A549 (cell line): ENCODE results near the gene MDGA2. TPM values are rescaled to one million over a fixed set of nuclear protein-coding genes. Genes with fewer than 3 reads are reported as not detected.

ENCODE experiments used
- ATAC-seq, 2 experiments: fragments of 200-7000 bp in 1 of 2; fragments of >200 bp in 1 of 2; cut with Nextera tagmentation in 1 of 2; cut with Tn5 transposase in 1 of 2; 3 replicates each; pipeline versions ENCODE4 v1.8.0 to v1.9.1; 2018 to 2020; ENCODE audit warnings: mild to moderate bottlenecking in 1 of 2, moderate library complexity in 1 of 2
- CTCF ChIA-PET: fragments of 300-600 bp; sonication (Branson Sonifier 250); formaldehyde crosslinking; extraction: SDS; loops from one replicate; lab custom pipeline; 2021; ENCODE audit warnings: antibody characterized with exemption, inconsistent platforms; lab: Yijun Ruan, JAX
- POLR2A ChIA-PET: fragments of 350-600 bp; formaldehyde crosslinking; extraction: SDS; loops from one replicate; lab custom pipeline; 2021; ENCODE audit warnings: antibody characterized with exemption, inconsistent platforms; lab: Yijun Ruan, JAX
- DNase-seq, 2 experiments: peaks; one replicate each; pipeline versions ENCODE4 v3.0.0 to v3.0.0-alpha.2; 2011 to 2016; ENCODE audit warnings: low read depth in 1 of 2, low spot score in 1 of 2
- FAIRE-seq: peaks from 2 replicates; lab custom pipeline; 2011; peaks lifted over from hg19 to GRCh38; lab: Jason Lieb, UNC
- H3K27ac ChIP-seq, 2 experiments: fragments of >200 bp; sonication (Bioruptor Twin); formaldehyde crosslinking; 3 replicates each; pipeline ENCODE4 v1.5.1; 2016 to 2017
- H3K4me1 ChIP-seq: fragments of >200 bp; sonication (Bioruptor Twin); formaldehyde crosslinking; 3 replicates; pipeline ENCODE4 v1.6.1; 2016
- H3K4me2 ChIP-seq: fragments of >200 bp; sonication (Bioruptor Twin); formaldehyde crosslinking; 3 replicates; pipeline ENCODE4 v1.6.1; 2016
- H3K4me3 ChIP-seq: fragments of >200 bp; sonication (Bioruptor Twin); formaldehyde crosslinking; 3 replicates; pipeline ENCODE4 v1.5.1; 2016
- H3K9me3 ChIP-seq: fragments of >200 bp; sonication (Bioruptor Twin); formaldehyde crosslinking; 3 replicates; pipeline ENCODE4 v1.6.1; 2016
- CBX2 ChIP-seq: fragments of 200-600 bp; sonication (generic); IDR thresholded peaks from 2 replicates; pipeline ENCODE4 v1.6.1; 2016; ENCODE audit warnings: low read depth, mild to moderate bottlenecking, borderline replicate concordance
- CBX8 ChIP-seq: fragments of 200-600 bp; sonication (generic); IDR thresholded peaks from 2 replicates; pipeline ENCODE4 v1.6.1; 2016
- EHF ChIP-seq: fragments of 250-450 bp; sonication (Bioruptor Pico); IDR thresholded peaks from 2 replicates; pipeline ENCODE4 v1.5.0; 2020; ENCODE audit warnings: mild to moderate bottlenecking
- ESRRA ChIP-seq: fragments of 150-350 bp; IDR thresholded peaks from 2 replicates; pipeline ENCODE4 v1.6.1; 2014; ENCODE audit warnings: mild to moderate bottlenecking, low read length, borderline replicate concordance
- FOSL2 ChIP-seq, 2 experiments: fragments of 450-650 bp in 1 of 2; fragments of >200 bp in 1 of 2; sonication (Bioruptor Twin) in 1 of 2; formaldehyde crosslinking; IDR thresholded peaks; 2 replicates each; pipeline versions ENCODE4 v1.5.0 to v1.6.1; 2016 to 2020; ENCODE audit warnings: mild to moderate bottlenecking in 1 of 2, moderate library complexity in 1 of 2
- FOXS1 ChIP-seq: fragments of 250-450 bp; sonication (Bioruptor Pico); IDR thresholded peaks from 2 replicates; pipeline ENCODE4 v1.5.0; 2020; ENCODE audit warnings: mild to moderate bottlenecking, moderate library complexity
- GATA3 ChIP-seq: IDR thresholded peaks from 2 replicates; pipeline ENCODE4 v1.6.1; 2012; ENCODE audit warnings: borderline replicate concordance
- HDAC2 ChIP-seq: fragments of 200-600 bp; sonication (generic); IDR thresholded peaks from 2 replicates; pipeline ENCODE4 v1.6.1; 2016
- HES2 ChIP-seq: fragments of >200 bp; sonication (Bioruptor Twin); formaldehyde crosslinking; IDR thresholded peaks from 2 replicates; pipeline ENCODE4 v1.6.1; 2016
- HEYL ChIP-seq: fragments of 250-450 bp; sonication (Bioruptor Pico); IDR thresholded peaks from 2 replicates; pipeline ENCODE4 v1.8.0; 2021; ENCODE audit warnings: mild to moderate bottlenecking, moderate library complexity
- HOXB13 ChIP-seq: fragments of 250-450 bp; sonication (Bioruptor Pico); IDR thresholded peaks from 2 replicates; pipeline ENCODE4 v1.5.0; 2020; ENCODE audit warnings: low read depth, mild to moderate bottlenecking, moderate library complexity
- HOXB5 ChIP-seq: fragments of 250-450 bp; sonication (Bioruptor Pico); IDR thresholded peaks from 2 replicates; pipeline ENCODE4 v1.5.0; 2020; ENCODE audit warnings: mild to moderate bottlenecking, moderate library complexity
- JUNB ChIP-seq: fragments of >200 bp; sonication (Bioruptor Twin); formaldehyde crosslinking; IDR thresholded peaks from 2 replicates; pipeline ENCODE4 v1.6.1; 2016
- KDM1A ChIP-seq: fragments of 200-600 bp; sonication (generic); IDR thresholded peaks from 2 replicates; pipeline ENCODE4 v1.6.1; 2016; ENCODE audit warnings: low read depth, mild to moderate bottlenecking
- MAZ ChIP-seq: fragments of 150-350 bp; IDR thresholded peaks from 2 replicates; pipeline ENCODE4 v1.6.1; 2014; ENCODE audit warnings: antibody characterized with exemption, low read depth, low read length, borderline replicate concordance
- POLR2AphosphoS2 ChIP-seq: conservative IDR thresholded peaks from 2 replicates; pipeline ENCODE4 v1.6.1; 2012; ENCODE audit warnings: low read length, improper control_type of control experiment, inconsistent platforms
- RAD21 ChIP-seq, 2 experiments: fragments of >200 bp in 1 of 2; sonication (Bioruptor Twin) in 1 of 2; formaldehyde crosslinking in 1 of 2; IDR thresholded peaks in 1 of 2; conservative IDR thresholded peaks in 1 of 2; 2 replicates in 1 of 2; 3 replicates in 1 of 2; pipeline ENCODE4 v1.6.1; 2012 to 2018; ENCODE audit warnings: inconsistent platforms in 1 of 2
- REST ChIP-seq: fragments of 200-600 bp; sonication (generic); IDR thresholded peaks from 2 replicates; pipeline ENCODE4 v1.6.1; 2016; ENCODE audit warnings: antibody characterized with exemption, mild to moderate bottlenecking, moderate library complexity
- TP53 ChIP-seq: fragments of 250-450 bp; sonication (Bioruptor Pico); IDR thresholded peaks from 2 replicates; pipeline ENCODE4 v1.5.0; 2021; ENCODE audit warnings: mild to moderate bottlenecking, moderate library complexity
- USF2 ChIP-seq: fragments of 450-650 bp; IDR thresholded peaks from 2 replicates; pipeline ENCODE4 v1.6.1; 2014; ENCODE audit warnings: antibody characterized with exemption
- ZFP36 ChIP-seq: fragments of 450-650 bp; IDR thresholded peaks from 2 replicates; pipeline ENCODE4 v1.6.1; 2014; ENCODE audit warnings: borderline replicate concordance; ENCODE audit not compliant: partially characterized antibody
- ZSCAN20 ChIP-seq: fragments of 250-450 bp; sonication (Bioruptor Pico); IDR thresholded peaks from 2 replicates; pipeline ENCODE4 v1.8.0; 2022; ENCODE audit warnings: mild to moderate bottlenecking, moderate library complexity
- WGBS: methylation state at CpG from one replicate; pipeline ENCODE4 v1.1.6; 2017; ENCODE audit errors: missing lambda C conversion rate; 5-methylcytosine and 5-hydroxymethylcytosine counted together
- polyA plus RNA-seq, 4 experiments: library from polyadenylated mRNA; depleted of rRNA in 3 of 4; stranded (reverse); fragments of >200 nt; fragmentation: RNase III in 1 of 4; extraction: RNeasy Plus Mini Kit Qiagen cat#74134 plus additional on column Dnase treatment in 1 of 4; gene quantifications; 2 replicates in 3 of 4; 3 replicates in 1 of 4; pipeline ENCODE4 v1.2.3, GENCODE V29; 2011 to 2017

Gene MDGA2
- polyA plus RNA-seq, 2 of the 4 experiments (the other 2 are of a cell fraction) = 0.08 to 0.12 TPM

- Histone ChIP-seq H3K4me3 (no peak overlapping the region), H3K27ac (no peak overlapping the region), H3K9me3 (no peaks in the 10 kb centered on the region), H3K4me2 (no peak overlapping the region), H3K4me1 (no peaks in the 10 kb centered on the region)
- ATAC-seq (no peak), FAIRE-seq (no peak), DNase-seq (no peak)
- POLR2A ChIA-PET = no interaction called here
- CTCF ChIA-PET = no interaction called here
- WGBS = 11% methylated on average over 2 of the region's 2 CpGs
- TF ChIP-seq USF2 (no peak), ZSCAN20 (CRISPR knock-in tag) (no peak), ESRRA (no peak), KDM1A (no peak)
- TF ChIP-seq, all 56 proteins: peak for 0
Measured at GRCh38 chr14:47427629-47428028, 247.8 kb downstream of the MDGA2 start.

GRCh38 chr14:47425302-47425701 is 250.1 kb downstream of the MDGA2 start:
- WGBS = 4% methylated on average over 4 of the region's 4 CpGs
- no peaks in the 10 kb centered on the region for H3K4me1 ChIP-seq
- ChIA-PET POLR2A (no interaction called here), CTCF (no interaction called here)
- TF ChIP-seq GATA3 (no peak), POLR2AphosphoS2 (no peak), JUNB (no peak), CBX2 (no peak), MAZ (no peak), ZFP36 (no peak), RAD21 (conservative IDR thresholded peaks at IDR 0.05 in 1 of 2, IDR thresholded peaks at IDR 0.05 in 1 of 2) (no peak), FOXS1 (CRISPR knock-in tag) (no peak), HOXB5 (CRISPR knock-in tag) (no peak), TP53 (CRISPR knock-in tag) (no peak), HDAC2 (no peak), HOXB13 (no peak), FOSL2 (IDR thresholded peaks at IDR 0.05) (no peak), FOSL2 (CRISPR knock-in tag; IDR thresholded peaks at IDR 0.05) (no peak), HES2 (no peak), HEYL (CRISPR knock-in tag) (no peak), REST (no peak), ESRRA (no peak), EHF (CRISPR knock-in tag) (no peak)
- TF ChIP-seq, all 56 proteins: peak for 0
- Histone ChIP-seq H3K27ac (no peak overlapping the region), H3K9me3 (no peaks in the 10 kb centered on the region), H3K4me2 (no peak overlapping the region), H3K4me3 (no peak overlapping the region)
- ATAC-seq = no peak
- DNase-seq = no peak
- no peak for FAIRE-seq

- ChIA-PET POLR2A (no interaction called here), CTCF (no interaction called here)
- TF ChIP-seq HOXB5 (CRISPR knock-in tag) (no peak), ZFP36 (no peak), CBX8 (no peak)
- WGBS = 3% methylated on average over 1 of the region's 1 CpG
- no peak for ATAC-seq
- no peak overlapping the region for H3K27ac ChIP-seq
- H3K4me2 ChIP-seq = no peak overlapping the region
- no peaks in the 10 kb centered on the region for H3K4me1 ChIP-seq
- FAIRE-seq = no peak
- no peak overlapping the region for H3K4me3 ChIP-seq
- no peaks in the 10 kb centered on the region for H3K9me3 ChIP-seq
- no peak for DNase-seq
Measured at GRCh38 chr14:47422191-47422590, 253.2 kb downstream of the MDGA2 start.
